ENCODE measurements around the gene MN1. TPM values are rescaled to one million over a fixed set of nuclear protein-coding genes. Genes with fewer than 3 reads are reported as not detected.

MN1 gene
- total RNA-seq, 2 donors from 2014 or later, result 22.9 to 41.8 TPM

- no peak for DNase-seq (ENCODE audit: low spot score)
- intact Hi-C loops (cut with DNase I), result loop anchor here (2.0 to 10.0 kb wide), 4 partner anchors 132 to 1051 kb away; no protein-coding TSS in a partner anchor
Observed at GRCh38 chr22:27803841-27804415, 2.4 kb upstream of the MN1 start.

DNA sequence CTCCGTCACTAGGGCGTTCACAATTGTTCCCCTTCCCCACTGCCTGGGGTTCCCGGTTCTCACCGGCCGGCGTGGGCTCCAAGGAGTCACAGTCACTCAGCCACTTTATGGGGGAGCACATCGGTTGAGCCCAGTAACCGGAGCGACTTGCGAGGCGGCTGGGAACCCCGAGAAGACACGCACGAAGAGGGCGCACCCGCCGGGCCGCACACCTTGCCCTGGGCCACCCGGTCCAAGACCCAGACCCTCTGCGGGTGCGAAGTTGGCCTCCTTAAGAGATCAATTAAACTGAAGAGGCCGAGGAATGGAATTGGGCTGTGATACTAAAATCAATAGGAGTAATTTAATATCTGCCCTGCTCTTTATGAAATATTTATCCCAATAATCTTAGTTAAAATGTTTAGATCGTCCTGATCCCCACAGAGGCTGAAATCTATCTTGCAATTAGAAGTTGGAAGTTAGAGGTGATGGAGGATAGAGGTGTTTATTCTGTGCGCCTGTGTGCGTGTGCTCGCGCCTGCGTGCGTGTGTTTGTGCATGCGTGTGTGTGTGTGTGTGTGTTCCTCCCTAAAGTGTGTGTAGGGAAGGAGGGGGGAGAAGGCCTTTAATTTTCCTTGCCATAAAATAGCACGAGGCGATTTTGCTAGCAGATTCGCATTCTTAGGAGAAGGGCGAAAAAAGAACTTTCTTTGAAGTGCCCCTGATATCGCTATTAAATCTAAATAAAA, 954 bp upstream of the MN1 start:
- intact Hi-C loops (cut with DNase I), result loop anchor here (2.0 to 10.0 kb wide), 4 partner anchors 130 to 1050 kb away; no protein-coding TSS in a partner anchor
- DNase-seq (ENCODE audit: low spot score), result no peak

- intact Hi-C loops (cut with DNase I), result loop anchor here in 1 of 2 donors (5.0 to 10.0 kb wide), 3 partner anchors 129 to 1046 kb away; no protein-coding TSS in a partner anchor
- no peak for DNase-seq (ENCODE audit: low spot score)
Observed at GRCh38 chr22:27801202-27801615, 347 bp downstream of the MN1 start.

GRCh38 chr22:27800250-27801201, 1.0 kb downstream of the MN1 start:
- intact Hi-C loops (cut with DNase I), result loop anchor here in 1 of 2 donors (5.0 to 10.0 kb wide), 3 partner anchors 128 to 1046 kb away; no protein-coding TSS in a partner anchor
- DNase-seq (ENCODE audit: low spot score), result no peak

DNA sequence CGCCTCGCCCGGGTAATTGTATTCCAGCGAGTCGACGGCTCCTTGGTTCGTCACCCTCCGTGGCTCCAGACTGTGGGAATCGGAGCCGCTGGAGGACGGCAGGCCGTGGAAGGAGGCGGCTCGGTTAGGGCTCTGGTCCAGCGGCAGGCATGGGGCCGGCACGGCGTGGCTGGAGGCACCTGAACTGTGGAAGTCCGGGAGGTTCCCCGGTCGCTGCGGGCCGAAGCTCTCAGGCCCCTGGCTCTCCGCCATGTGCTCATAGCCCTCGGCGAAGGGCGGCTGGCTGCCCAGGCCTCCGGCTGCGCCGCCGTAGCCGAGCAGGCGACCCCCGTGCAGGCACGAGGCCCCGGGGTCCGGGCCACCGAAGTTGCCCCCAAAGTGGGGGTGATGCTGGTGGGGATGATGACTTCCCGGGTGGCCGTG, 1.7 kb downstream of the MN1 start:
- intact Hi-C loops (cut with DNase I), result loop anchor here (5.0 to 10.0 kb wide), 5 partner anchors 128 to 1045 kb away; no protein-coding TSS in a partner anchor
- DNase-seq (ENCODE audit: low spot score), result no peak

GRCh38 chr22:27799015-27799826, 2.3 kb downstream of the MN1 start:
- DNase-seq (ENCODE audit: low spot score), result no peak
- intact Hi-C loops (cut with DNase I), result loop anchor here (10.0 kb wide), 2 partner anchors 394 to 694 kb away; no protein-coding TSS in a partner anchor

- intact Hi-C loops (cut with DNase I), result loop anchor here (10.0 kb wide), 2 partner anchors 394 to 694 kb away; no protein-coding TSS in a partner anchor
- DNase-seq (ENCODE audit: low spot score), result no peak
Observed at GRCh38 chr22:27798511-27799014, 3.0 kb downstream of the MN1 start.

DNA sequence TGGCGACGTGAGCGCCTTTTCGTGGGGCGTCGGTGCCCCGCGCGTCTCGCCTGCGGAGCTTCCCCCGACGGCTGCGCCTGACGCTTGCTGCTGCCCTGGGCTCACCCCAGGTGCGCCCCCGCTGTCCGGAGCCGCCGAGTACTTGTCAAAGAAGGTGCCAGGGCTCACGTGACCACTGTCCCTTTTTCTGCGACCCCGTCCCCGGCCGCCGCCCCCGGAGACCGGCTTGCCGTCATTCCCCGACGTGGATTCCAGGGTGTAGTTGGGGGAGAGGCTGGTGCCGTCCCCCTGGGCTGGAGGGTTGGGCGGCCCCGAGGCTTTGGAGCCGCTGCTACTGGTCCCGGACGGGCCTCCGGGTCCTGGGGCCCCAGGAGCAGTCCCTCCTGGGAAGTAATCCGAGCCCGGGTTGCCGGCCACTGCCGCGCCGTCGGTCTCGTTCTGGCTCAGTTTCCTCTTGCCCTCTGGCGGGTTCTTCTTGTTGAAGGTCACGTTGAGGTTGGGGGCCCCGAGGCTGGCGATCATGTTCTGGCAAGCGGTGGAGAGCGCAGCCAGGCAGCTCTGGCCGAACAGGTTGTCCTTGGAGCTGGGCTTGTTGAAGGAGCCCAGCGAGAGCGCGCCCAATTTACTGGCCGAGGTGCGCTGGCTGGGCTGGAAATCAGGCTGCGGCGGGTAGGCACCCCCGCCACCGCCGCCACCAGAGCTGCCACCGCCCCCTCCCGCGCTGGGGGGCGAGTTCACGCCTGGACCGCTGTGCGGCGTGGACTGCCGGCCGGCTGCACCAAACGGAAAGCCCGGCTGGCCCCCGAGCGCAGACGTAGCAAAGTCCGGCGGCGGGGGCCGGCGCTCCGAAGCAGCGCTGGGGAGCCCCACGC, 3.8 kb downstream of the MN1 start:
- no peak for DNase-seq (ENCODE audit: low spot score)
- intact Hi-C loops (cut with DNase I), result loop anchor here (10.0 kb wide), 2 partner anchors 393 to 693 kb away; no protein-coding TSS in a partner anchor

- intact Hi-C loops (cut with DNase I), result loop anchor here (10.0 kb wide), 2 partner anchors 392 to 692 kb away; no protein-coding TSS in a partner anchor
- no peak for DNase-seq (ENCODE audit: low spot score)
Observed at GRCh38 chr22:27796829-27797519, 4.6 kb downstream of the MN1 start.

- DNase-seq (ENCODE audit: low spot score), result no peak
- intact Hi-C loops (cut with DNase I), result loop anchor here (10.0 kb wide), 2 partner anchors 391 to 691 kb away; no protein-coding TSS in a partner anchor
Observed at GRCh38 chr22:27795696-27796517, 5.6 kb downstream of the MN1 start.

DNA sequence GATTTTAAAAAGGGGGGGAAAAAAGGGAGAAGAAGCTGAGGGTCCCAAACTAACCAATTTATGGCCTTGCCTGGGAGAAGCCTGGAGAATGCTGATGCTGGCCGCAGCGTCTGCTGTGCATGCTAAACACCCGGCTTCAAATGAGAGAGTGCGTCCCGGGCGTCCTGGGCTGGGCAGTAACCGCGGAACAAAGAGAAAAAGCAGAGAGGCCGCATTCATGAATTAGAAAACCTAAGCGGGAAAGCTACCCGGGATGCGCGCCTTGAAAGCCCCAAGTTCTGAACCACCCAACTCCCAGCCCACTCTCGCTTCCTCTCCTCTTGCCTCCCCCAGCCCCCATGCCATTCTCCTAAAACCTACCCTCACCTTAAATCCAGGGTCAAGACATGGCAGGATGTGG, 6.5 kb downstream of the MN1 start:
- DNase-seq (ENCODE audit: low spot score), result no peak

GRCh38 chr22:27794226-27794625, 7.3 kb downstream of the MN1 start:
- intact Hi-C loops (cut with DNase I), result loop anchor here (10.0 kb wide), 2 partner anchors 389 to 689 kb away; no protein-coding TSS in a partner anchor
- DNase-seq (ENCODE audit: low spot score), result no peak

More for the DNA sequence above, 6.5 kb downstream of the MN1 start:
- intact Hi-C loops (cut with DNase I), result loop anchor here (10.0 kb wide), 2 partner anchors 390 to 690 kb away; no protein-coding TSS in a partner anchor

DNA sequence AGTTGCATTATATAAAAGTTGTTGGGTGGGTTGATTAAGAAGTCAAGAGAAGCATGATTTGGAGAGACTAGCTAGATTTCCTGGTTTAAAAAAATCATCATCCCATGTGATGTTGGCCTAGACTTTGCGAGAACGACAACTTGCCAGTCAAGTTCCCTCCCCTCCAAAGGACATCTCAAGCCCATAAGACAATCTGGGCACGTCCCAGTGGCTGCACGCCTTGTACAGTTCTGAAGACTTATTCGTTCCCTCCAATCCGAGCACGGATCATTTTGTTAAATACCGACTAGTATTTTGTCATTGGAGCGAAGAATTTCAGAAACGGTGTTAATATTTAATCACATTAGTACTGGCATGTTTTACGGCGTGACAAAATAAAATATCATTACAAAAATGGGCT, 8.0 kb downstream of the MN1 start:
- DNase-seq (ENCODE audit: low spot score), result no peak
- intact Hi-C loops (cut with DNase I), result loop anchor here (10.0 kb wide), 2 partner anchors 389 to 689 kb away; no protein-coding TSS in a partner anchor

DNA sequence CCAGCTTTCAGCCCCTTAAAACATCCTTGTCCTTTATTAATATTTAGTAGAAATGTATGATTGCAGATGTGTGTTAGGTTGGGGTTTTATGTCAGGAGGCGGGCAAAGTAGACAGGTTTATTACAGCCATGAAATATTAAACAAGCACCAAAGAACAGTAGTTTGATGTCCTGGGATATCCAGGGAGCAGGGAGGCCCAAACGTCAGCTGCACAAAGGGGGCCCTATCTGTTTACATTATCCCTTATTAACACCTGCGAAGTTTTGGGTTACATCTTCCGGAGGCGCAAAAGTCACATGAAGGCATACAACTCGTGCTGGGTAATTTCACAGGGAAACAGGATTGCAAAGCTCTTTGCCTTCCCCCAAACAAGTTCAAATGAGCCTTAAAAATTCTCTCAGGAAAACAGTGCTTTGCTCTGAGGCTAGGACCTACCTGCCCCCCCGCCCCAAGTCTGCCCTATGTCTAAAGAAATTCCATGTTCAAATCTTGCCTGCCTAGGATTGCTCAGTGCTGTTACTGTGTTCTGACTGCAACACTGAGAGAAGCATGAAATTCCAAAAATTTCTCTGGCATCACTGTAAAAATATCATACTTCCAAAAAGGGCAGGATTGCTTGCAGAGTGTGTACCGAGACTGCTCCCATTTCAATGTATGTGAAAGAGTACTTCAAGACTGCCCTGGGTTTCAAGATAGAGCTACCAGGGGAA, 8.9 kb downstream of the MN1 start:
- no peak for DNase-seq (ENCODE audit: low spot score)
- intact Hi-C loops (cut with DNase I), result loop anchor here (10.0 kb wide), 2 partner anchors 388 to 688 kb away; no protein-coding TSS in a partner anchor

GRCh38 chr22:27791859-27792241, 9.7 kb downstream of the MN1 start:
- no peak for DNase-seq (ENCODE audit: low spot score)
- intact Hi-C loops (cut with DNase I), result loop anchor here (10.0 kb wide), 2 partner anchors 387 to 687 kb away; no protein-coding TSS in a partner anchor
